Adipocyte (in vitro differentiated cells): Measurements from ENCODE around the gene PBRM1.

Experiments
- DNase-seq: peaks from one replicate; pipeline ENCODE4 v3.0.0-alpha.2; 2015; ENCODE audit warnings: low read depth
- H3K27me3 ChIP-seq: replicated peaks from 2 replicates; pipeline ENCODE4 v1.7.0; 2013; ENCODE audit warnings: mild to moderate bottlenecking, low read length, moderate library complexity; ENCODE audit not compliant: control insufficient read depth, insufficient read depth
- H3K36me3 ChIP-seq: 2 replicates; pipeline ENCODE4 v1.7.0; 2013; ENCODE audit warnings: low read length, mild to moderate bottlenecking, moderate library complexity; ENCODE audit not compliant: control insufficient read depth, insufficient read depth, severe bottlenecking
- H3K4me1 ChIP-seq: 2 replicates; pipeline ENCODE4 v1.7.0; 2013; ENCODE audit warnings: mild to moderate bottlenecking, low read length, moderate library complexity; ENCODE audit not compliant: control insufficient read depth, insufficient read depth
- H3K4me3 ChIP-seq: 2 replicates; pipeline ENCODE4 v1.7.0; 2013; ENCODE audit warnings: mild to moderate bottlenecking, low read length, moderate library complexity
- H3K9ac ChIP-seq: 2 replicates; pipeline ENCODE4 v1.7.0; 2013; ENCODE audit warnings: mild to moderate bottlenecking, low read length, moderate library complexity
- H3K9me3 ChIP-seq: 2 replicates; pipeline ENCODE4 v1.7.0; 2013; ENCODE audit warnings: mild to moderate bottlenecking, low read length, moderate library complexity; ENCODE audit not compliant: control insufficient read depth

Gene PBRM1

GRCh38 chr3:52519445-52520140 is 166.1 kb downstream of the PBRM1 start:
- Histone ChIP-seq H3K9me3 (no peaks in the 10 kb centered on the region), H3K4me1 (no peaks in the 10 kb centered on the region), H3K4me3 (no peak overlapping the region), H3K9ac (no peak overlapping the region), H3K36me3 (peaks cover 10% of the 10 kb centered on the region), H3K27me3 (peaks cover 8% of the 10 kb centered on the region)
- DNase-seq: no peak

GRCh38 chr3:52518723-52519444 is 166.8 kb downstream of the PBRM1 start:
- no peak overlapping the region for H3K4me3 ChIP-seq
- peaks cover 15% of the 10 kb centered on the region for H3K27me3 ChIP-seq
- H3K9me3 ChIP-seq: no peaks in the 10 kb centered on the region
- peaks cover 3% of the 10 kb centered on the region for H3K36me3 ChIP-seq
- H3K9ac ChIP-seq: no peak overlapping the region
- DNase-seq: no peak
- H3K4me1 ChIP-seq: no peaks in the 10 kb centered on the region

- no peak for DNase-seq
- H3K9me3 ChIP-seq: no peaks in the 10 kb centered on the region
- H3K36me3 ChIP-seq: no peaks in the 10 kb centered on the region
- H3K4me3 ChIP-seq: no peak overlapping the region
- H3K9ac ChIP-seq: no peak overlapping the region
- H3K27me3 ChIP-seq: peaks cover 20% of the 10 kb centered on the region
- H3K4me1 ChIP-seq: no peaks in the 10 kb centered on the region
Observed at GRCh38 chr3:52517796-52518722, 167.7 kb downstream of the PBRM1 start.

GRCh38 chr3:52516509-52517195 is 169.1 kb downstream of the PBRM1 start:
- Histone ChIP-seq H3K9ac (no peak overlapping the region), H3K36me3 (no peaks in the 10 kb centered on the region), H3K27me3 (peaks cover 33% of the 10 kb centered on the region), H3K9me3 (no peaks in the 10 kb centered on the region), H3K4me1 (no peaks in the 10 kb centered on the region), H3K4me3 (no peak overlapping the region)
- no peak for DNase-seq

GRCh38 chr3:52515192-52515591 is 170.5 kb downstream of the PBRM1 start:
- Histone ChIP-seq H3K9me3 (no peaks in the 10 kb centered on the region), H3K27me3 (peaks cover 43% of the 10 kb centered on the region), H3K36me3 (no peaks in the 10 kb centered on the region), H3K4me1 (no peaks in the 10 kb centered on the region), H3K4me3 (no peak overlapping the region), H3K9ac (no peak overlapping the region)
- DNase-seq: no peak

- Histone ChIP-seq H3K27me3 (peaks cover 49% of the 10 kb centered on the region), H3K9ac (no peak overlapping the region), H3K36me3 (no peaks in the 10 kb centered on the region), H3K4me3 (no peak overlapping the region), H3K4me1 (no peaks in the 10 kb centered on the region), H3K9me3 (no peaks in the 10 kb centered on the region)
- no peak for DNase-seq
Observed at GRCh38 chr3:52514576-52514975, 171.1 kb downstream of the PBRM1 start.

- Histone ChIP-seq H3K9ac (no peak overlapping the region), H3K27me3 (peaks cover 47% of the 10 kb centered on the region), H3K9me3 (no peaks in the 10 kb centered on the region), H3K36me3 (no peaks in the 10 kb centered on the region), H3K4me1 (no peaks in the 10 kb centered on the region), H3K4me3 (no peak overlapping the region)
- no peak for DNase-seq
Observed at GRCh38 chr3:52513281-52513680, 172.4 kb downstream of the PBRM1 start.

- Histone ChIP-seq H3K36me3 (no peaks in the 10 kb centered on the region), H3K9ac (no peak overlapping the region), H3K4me3 (no peak overlapping the region), H3K9me3 (no peaks in the 10 kb centered on the region), H3K4me1 (no peaks in the 10 kb centered on the region), H3K27me3 (peaks cover 42% of the 10 kb centered on the region)
- no peak for DNase-seq
Observed at GRCh38 chr3:52512727-52513126, 173.0 kb downstream of the PBRM1 start.

GRCh38 chr3:52512105-52512504 is 173.6 kb downstream of the PBRM1 start:
- no peak for DNase-seq
- Histone ChIP-seq H3K4me1 (no peaks in the 10 kb centered on the region), H3K4me3 (no peak overlapping the region), H3K27me3 (peaks cover 42% of the 10 kb centered on the region), H3K9ac (no peak overlapping the region), H3K36me3 (no peaks in the 10 kb centered on the region), H3K9me3 (no peaks in the 10 kb centered on the region)

- no peaks in the 10 kb centered on the region for H3K36me3 ChIP-seq
- H3K9ac ChIP-seq: no peak overlapping the region
- no peaks in the 10 kb centered on the region for H3K4me1 ChIP-seq
- H3K4me3 ChIP-seq: no peak overlapping the region
- no peaks in the 10 kb centered on the region for H3K9me3 ChIP-seq
- peaks cover 42% of the 10 kb centered on the region for H3K27me3 ChIP-seq
- DNase-seq: no peak
Observed at GRCh38 chr3:52511509-52511908, 174.2 kb downstream of the PBRM1 start.
